Activated CD4-positive, alpha-beta T cell treated with anti-CD3 and anti-CD28 coated beads, Interleukin-2, amount 50 U/mL, for 1 hour (primary cell): ENCODE data around the gene CDPF1.

Experiments used
- DNase-seq: peaks from one replicate; pipeline ENCODE4 v3.0.0-alpha.2; 2020

The CDPF1 gene

DNA sequence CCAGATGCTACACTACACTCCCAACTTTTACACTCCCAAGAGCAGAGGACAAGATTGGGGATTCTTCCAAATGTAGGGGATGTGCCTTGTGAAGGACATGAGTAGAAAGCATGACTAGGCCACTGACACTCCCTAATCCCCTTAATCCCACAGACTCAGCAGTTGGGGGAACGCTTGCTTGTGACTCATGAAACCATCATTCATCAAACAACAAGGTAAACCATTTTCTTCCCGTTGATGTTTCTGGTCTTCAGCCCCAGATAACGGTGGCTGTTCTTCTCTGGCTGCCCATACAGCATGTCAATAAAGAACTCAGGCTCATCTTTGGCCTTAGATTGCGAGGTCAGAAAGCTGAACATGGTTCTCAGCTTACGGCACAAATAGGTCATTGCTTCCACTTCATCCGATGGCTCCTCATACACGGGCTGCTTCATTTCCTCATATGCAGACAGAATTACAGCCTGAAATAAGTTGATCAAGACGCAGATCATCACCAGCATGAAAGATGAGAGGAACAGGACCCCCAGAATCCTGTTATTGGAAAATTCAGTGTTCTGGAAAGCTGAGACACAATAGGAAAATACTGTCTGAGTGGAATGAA, 6.4 kb upstream of the CDPF1 start:
- DNase-seq: no peak

DNA sequence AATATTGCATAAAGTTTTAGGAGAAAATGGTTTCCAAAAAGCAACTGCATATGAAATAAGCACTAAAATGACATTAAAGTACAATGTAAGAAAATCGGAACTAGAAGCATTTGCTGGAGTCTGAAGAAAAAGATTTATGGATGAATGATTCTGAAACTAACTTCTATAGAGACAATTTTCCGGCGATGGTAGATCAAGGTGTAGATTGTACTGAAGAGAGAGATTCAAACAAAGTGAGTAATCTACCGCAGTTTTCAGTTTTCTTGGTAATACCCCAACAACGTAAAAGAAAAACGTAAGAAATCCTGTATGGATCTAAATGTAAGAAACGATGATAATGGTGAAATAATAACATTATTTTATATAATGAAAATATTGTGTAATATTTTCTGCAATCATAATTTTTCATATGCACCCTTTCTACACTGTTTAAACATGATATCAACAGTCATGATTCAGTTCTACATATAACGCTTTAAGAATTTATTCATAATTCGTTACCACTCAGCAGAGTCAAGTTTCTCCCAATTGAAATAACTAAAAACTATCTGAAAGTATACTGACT, 1.8 kb upstream of the CDPF1 start:
- DNase-seq: no peak

DNA sequence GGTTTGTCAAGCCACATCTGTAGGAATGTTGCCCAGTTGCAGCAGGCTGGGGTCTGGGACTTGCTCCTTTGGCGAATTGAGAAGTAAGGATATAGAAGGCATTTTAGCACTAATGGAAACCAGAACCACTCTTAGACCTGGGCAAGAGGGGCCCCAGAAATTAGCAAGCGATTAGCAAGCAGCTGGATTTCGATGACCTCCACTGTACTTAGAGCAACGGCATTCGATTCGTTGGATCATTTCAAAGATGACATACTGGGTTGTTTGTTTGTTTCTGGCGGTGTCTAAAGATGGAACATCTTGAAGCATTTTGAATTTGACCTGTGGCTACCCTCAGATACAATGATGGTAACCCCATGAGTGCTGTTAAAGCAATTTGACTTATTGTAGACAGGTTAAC, 1.2 kb upstream of the CDPF1 start:
- DNase-seq: no peak

DNA sequence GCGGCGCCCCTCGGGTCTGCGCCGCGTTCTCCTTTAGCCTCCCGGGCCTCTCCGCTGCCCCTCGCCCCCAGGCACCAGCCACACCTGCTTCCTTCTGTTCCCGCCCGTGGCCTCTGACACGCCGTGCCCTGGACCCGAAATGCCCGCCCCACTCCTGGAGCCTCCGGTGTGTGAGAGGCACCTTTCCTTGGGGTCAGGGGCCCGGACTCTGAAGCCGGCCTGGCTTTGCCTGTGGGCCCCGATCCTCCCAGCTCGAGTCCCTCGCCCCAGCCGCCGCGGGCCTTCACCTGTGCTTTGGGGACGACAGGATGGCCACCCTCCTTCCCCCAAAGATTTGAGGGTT, 661 bp upstream of the CDPF1 start:
- DNase-seq: no peak

DNA sequence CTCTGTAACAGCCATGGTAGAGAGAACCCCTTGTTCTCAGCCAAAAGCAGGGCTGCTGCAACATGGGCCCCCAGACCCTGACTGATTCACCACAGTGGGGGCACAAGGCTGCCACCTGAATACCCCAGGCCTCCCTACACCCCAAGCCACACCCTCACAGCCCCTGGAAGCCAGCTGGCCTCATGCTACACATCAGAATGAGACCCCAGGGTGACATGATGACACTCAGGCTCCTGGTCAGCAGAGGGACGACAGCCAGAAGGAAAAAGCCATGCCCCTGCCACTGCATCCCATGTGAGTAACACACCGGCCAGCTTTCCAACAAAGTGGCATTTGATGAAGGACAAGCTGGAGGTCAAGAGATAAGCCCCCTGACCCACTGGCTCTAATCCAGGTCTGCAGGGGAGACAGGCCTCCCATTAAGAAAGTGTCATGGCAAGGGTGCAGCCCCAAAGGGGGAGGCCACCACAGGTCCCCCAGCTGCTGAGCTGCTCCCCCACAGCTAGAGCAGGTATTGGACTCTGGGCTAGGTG, 2.6 kb downstream of the CDPF1 start:
- DNase-seq: no peak

DNA sequence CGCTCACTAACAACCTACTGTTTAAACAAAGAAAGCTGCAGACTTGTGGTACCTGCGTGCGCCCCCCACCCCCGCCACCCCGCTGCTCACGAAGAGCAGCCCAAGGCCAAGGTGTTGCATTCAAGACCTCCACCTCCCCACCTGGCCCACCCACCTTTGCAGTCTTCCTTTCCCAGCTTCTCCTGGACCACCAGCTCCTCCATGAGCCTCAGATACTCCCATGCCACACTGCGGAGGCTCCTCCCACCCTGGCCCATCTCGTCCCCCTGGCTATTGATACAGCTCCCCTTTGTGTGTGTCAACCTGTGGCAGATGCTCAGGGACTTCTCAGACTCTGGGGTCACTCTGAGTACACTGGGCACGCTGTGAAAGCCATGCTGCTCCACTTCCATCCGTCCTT, 3.9 kb downstream of the CDPF1 start:
- DNase-seq: no peak

DNA sequence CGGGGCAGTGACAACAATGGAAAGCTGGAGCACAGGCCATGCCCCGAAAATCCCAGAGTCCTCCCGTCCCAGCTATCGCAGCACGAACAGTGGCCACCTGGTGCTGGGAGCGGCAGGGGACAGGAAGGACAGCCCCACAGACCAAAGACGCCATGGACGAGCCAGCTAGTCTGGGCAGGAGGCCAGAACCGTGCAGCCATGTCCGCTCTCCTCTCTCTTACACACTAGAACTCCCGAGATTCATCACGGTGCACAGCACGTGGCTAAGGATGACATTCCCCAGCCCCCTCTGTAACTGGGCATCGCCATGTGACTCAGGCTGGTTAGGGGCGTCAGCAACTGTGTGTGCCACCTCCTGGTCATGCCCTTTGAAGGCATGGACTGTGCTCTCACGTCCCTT, 4.6 kb downstream of the CDPF1 start:
- no peak for DNase-seq

DNA sequence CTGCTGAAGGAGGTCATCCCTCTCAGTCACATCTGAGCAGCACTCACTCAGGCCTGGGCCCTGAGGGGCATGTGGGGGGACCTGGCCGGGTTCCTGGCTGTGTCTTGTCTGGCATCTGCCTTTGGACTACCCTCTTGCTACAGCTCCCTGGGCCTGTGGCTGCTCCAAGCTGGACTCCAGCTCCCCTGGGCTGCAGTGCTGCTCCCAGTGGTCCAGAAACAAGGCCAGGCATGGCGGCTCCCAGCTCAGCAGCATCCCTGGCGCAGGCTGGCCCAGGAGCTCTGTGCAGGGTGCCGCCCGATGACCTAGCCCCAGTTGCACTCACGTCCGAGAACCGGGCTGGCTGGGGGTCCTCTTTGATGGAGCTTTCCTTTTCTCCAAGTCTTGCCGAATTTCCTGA, 5.3 kb downstream of the CDPF1 start:
- DNase-seq: no peak

DNA sequence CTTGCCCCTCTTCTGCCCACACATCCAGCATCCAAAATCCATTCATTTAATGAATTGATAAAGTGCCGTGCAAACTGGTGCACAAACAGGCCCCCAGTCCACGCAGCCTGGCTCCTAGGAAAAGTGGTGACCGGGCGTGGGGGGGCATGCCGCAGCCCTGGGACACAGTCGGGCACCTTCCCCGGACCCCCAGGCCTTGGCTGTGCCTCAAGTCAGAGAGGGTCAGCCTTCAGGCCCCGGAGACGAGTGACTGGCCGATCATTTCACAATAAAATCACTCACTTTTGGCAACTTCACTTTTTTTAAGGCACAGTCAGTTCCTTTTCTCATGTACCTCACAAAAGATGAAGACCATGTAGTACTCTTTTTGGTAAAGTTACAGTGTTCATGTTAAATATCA, 8.0 kb downstream of the CDPF1 start:
- no peak for DNase-seq

DNA sequence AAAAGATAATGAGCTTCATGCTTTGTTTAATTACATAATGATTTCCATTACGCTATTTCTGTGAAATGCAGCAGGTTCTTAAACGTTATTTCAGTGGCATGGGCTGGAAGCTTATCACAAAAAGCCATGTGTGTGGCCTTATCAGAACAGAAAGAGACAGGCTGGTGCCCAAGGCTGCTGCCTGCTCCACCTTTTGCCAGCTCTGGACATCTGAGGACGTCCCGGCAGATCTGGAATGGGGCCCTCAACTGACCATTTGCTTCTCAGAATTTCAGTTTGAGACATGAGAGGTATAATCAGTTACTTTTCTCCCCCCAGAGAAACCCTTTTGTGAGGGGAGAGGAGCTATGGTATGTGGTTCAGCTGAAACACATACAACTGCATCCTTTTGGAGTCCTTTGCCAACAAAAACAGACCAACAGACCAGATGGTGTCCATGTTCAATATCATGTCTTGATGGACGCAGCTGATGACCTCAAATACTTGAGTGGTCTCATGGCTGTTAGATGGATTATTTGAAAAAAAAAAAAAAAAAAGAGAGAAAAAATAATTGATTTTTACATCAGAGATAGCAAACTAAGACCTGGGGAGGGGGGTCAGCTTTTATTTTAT, 8.6 kb downstream of the CDPF1 start:
- DNase-seq: no peak

DNA sequence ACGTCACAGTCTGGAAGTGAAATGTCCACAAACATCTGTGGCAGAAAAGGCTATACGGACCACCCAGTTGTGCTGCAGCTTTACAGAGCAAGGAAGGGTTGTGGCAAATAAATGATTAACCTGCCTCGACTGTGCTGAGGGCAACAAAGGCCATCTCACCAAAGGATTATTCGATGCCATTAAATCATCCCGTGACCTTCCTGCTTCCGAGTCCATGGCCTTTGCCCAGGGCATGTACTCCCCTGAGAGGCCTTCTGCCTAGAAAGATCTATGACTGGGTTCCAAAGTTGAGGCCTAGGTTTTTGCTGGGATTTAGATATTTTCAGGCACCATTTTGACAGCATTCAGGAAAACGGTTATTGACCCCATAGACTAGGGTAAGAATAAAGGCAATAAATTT, 9.2 kb downstream of the CDPF1 start:
- DNase-seq: no peak

DNA sequence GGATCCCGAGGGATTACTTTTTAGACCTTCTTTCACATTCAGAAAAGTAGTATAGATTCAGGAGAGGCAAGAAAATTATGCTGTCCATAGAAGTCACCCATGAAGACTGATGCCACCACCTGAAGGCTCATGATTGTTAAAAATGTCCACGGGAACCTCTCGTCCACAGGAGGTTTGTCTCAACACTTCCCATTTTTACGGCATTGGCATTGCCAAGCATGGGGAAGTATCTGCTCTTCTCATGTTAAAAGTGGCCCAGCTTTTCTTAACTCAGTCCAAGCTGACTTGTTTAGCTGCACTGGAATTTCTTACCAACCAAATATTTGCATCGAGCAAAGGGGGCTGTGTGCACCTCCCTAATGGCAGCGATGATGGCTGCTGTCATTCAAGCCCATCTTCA, 9.6 kb downstream of the CDPF1 start:
- no peak for DNase-seq

DNA sequence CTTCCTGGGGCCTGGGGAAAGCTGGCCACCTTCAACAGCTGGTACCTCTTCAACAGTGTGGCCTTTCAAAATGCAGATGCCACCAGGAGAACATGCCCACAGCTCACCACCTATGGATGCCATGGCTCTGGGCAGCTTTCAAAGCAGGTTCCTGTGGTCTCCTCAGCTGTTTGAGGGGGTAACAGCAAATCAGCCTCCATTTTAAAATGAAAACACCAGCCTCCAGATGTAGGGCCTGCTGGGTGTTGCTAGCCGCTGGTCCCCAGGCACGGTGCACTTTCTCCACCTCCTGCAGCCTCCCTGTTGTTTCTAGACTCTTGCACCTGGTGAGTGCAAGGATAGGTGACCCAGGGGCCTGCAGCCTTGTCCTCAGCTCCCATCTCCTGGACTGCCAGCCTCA, 10.0 kb downstream of the CDPF1 start:
- no peak for DNase-seq

DNA sequence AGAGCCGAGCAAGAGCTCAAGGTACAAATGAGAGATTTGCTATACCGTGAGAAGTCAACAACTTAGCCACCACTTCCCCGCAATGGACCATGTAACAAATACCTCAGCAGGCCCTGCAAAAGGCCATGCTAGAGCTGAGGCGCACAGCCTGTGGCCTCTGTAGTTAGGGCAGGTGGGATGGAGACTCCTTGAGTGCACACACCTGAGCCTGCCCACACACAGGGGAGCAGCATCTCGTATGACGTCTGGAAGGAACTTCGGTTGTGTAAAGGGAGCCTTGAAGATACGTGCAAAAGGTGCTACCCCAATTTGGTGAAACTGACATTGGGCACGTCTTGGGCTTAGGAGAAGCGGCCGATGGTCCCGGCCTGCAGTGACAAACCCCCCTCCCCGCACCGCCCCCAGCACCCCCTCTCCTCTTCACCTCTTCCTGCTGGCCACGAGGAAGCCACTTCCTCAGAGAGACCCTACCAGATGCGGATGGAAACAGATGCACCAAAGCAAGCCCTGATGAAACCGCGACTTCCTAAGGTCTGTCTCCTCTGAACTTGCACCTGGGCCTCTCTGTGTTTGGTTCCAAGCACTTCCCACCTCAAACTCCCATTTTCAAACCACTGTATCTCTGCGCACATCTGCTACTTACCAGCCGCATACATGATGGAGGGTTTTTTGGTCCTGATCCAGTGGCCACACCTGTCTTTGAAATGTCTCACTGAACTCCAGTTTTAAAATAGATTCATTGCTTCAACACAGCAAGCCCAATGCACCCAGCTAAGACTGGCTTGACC, 10.6 kb downstream of the CDPF1 start:
- DNase-seq: no peak

DNA sequence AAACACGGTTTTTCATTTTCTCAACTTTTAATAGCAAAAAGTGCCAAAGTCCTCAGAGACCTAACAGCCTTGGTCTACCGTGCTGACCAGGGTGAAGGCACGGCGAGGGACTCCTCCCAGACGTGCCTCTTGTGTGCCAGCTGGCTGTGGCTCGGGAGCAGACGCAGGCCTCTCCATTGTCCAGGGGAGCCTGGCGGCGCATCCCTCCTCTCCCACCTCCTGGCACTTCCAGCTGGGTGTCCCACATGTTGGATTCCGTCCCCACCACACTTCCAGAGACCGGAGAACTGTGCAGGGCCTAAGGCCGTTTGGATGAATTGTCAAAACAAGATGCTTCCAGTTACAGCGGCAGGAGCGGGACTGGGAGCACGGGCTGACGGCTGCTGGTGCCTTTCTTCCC, 11.6 kb downstream of the CDPF1 start:
- DNase-seq: no peak

DNA sequence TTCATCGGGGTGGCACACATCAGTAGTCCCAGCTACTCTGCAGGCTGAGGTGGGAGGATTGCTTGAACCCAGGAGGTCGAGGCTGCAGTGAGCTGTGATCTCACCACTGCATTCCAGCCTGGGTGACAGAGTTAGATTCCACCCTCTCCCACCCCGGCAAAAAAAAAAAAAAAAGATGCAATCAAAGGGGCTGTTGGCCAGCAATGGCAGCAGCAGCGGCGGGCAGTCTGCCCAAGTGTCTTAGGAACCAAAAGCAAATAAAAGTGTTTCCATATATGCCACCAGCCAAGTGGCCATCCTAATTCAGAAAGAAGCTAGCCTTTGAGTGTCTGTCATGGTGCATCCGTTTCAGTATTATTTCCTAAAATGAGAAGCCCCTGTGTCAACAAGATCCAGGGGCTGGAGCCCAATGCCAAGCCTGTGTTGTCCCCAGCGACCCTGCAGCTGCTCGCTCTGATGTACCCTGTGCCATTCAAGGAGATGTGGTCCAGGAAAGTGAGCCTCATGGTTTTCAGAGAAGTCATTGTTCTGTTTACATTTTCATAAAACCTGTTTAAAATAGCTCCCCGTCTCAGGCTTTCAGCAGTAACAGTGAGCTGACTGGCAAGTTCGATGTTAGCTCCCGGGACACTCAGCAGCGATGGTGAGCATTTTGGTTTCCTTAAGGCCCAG, 12.5 kb downstream of the CDPF1 start:
- DNase-seq: no peak

DNA sequence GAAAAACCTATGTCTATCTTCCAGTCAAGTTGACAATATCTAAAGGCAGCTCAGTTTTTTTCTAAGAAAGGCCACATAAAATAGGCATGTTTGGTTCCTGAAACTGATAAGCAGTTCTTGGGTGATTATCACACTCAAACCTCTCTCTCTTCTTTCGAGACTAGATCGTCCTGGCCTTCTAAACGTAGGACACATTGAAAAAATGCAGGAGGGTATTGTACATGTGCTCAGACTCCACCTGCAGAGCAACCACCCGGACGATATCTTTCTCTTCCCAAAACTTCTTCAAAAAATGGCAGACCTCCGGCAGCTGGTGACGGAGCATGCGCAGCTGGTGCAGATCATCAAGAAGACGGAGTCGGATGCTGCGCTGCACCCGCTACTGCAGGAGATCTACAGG, 15.1 kb downstream of the CDPF1 start:
- no peak for DNase-seq

DNA sequence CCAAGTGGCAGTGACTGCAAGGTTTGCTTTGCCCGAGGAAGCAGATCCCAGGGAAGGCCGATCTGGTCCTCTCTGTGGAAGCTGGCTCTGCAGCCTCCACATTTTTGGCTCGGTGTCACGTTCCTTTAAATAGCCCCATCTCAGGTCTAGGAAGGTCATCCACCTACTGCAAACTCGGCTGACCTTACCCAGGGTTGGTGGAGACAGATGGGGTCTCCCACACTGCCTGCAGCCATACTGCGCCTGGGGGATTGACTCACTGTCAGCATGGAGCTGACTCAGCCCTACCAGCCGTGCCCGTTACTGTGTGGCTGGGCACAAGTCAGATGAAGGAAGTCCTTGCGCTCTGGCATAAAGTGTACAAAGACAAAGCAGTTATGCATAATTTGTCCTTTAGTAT, 16.9 kb downstream of the CDPF1 start:
- no peak for DNase-seq

DNA sequence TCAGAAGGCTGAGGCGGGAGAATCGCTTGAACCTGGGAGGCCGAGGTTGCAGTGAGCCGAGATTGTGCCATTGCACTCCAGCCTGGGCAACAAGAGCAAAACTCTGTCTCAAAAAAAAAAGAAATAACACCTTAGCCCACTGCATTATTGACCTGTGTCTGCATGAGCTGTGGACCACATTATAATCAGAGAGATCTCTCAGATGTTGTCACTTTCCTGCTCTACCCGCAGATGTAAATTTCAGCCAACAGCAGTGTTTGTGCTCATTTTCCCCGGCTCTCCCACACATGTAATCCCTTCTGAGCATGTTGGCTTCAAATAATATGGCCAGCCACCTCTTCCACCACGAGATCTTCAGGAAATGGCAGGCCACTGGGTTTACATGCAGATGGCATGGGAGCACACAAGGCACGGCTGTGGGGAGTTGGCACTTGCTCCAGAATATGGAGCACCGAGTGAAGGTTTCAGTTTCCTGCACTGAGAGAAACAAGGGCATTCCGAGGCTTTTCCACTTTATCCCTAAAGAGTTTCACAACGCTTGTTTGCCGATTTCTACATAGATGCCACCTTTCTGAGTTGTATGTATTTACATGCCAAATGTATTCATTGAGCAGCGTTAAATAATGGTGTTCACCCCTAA, 19.7 kb downstream of the CDPF1 start:
- DNase-seq: no peak

DNA sequence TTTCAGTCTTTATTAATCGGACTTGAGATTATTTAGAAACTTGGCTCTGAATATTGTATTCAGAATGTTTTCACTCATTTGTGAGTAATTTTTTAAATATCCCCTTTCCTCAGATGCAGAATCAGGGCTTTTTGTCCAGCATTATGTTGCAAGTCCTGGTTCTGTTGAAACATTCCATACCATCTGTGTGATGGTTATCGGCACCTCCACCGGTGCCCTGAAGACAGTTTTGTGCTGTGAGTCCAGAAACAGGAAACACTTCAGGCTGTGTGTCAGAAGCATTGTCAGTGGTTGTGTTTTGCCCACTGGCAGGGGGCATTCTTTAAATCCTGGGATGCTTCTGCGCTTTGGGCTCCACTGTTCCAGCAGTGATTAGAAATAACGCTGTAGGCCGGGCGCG, 20.4 kb downstream of the CDPF1 start:
- DNase-seq: no peak

DNA sequence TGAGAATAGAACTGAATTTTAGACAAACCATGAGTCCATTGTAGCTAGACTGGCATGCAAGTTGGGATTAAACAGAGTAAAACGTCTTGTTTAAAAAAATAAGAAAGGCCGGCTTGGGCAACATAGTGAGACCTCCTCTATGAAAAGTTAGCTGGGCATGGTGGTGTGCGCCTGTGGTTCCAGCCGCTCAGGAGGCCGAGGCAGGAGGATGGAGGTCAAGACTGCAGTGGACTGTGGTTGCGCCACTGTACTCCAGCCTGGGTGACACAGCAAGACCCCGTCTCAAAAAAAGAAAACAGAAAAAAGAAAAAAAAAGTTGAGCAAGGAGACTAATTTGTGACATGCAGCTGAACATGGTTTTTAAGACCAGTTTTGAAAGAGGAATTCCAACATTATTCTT, 23.5 kb downstream of the CDPF1 start:
- DNase-seq: no peak

DNA sequence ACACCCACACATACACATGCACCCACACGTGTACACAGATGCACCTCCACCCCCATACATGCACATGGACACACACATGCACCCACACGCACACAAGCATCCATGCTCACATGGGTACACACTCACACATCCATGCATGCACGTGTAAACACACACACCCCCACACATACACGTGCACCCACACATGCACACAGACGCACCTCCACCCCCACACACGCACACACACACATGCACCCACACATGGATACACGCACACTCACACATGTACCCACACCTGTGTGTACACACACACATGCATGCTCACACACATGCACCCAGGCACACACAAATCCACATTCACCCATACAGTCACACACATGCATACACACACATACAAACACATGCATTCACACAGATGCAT, 24.5 kb downstream of the CDPF1 start:
- DNase-seq: no peak

DNA sequence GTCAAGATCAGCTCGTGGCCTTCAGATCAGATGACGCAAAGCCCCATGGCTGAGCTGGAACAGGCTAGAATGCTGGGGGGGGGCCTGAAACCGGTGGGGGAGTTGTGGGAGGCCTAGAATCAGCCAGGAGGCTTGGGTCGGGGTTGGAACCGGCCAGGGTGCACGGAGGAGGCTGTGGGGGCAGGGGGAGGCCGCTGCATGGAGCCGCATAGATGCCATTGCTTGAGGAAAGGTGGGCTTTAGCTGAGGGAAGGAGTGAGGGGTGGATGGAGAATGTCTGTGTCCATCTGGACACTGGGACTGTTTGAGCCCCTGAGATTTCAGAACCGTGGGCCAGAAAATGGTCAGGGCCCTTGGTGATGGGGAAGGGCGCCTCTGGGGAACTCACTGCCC, 25.2 kb downstream of the CDPF1 start:
- DNase-seq: no peak
